Measurements from ENCODE around the gene ARHGAP45. TPM values are rescaled to one million over a fixed set of nuclear protein-coding genes. Genes with fewer than 3 reads are reported as not detected.
A peak's percentile ranks its signal among the peaks of the same experiment; 100 is the strongest.

The ARHGAP45 gene
- total and polyA plus RNA-seq, 9 of the 15 experiments (the other 6 are each of a cell fraction or from before 2014, with no cell fraction given), result 0.08 to 22.1 (median 4.2) TPM

GRCh38 chr19:1041835-1042685 lies 24.9 kb upstream of the ARHGAP45 start (continued):
- TF ChIP-seq PRDM10 (IDR thresholded peaks at IDR 0.05; ENCODE audit: partially characterized antibody) (peak; percentile 33), RBM17 (IDR thresholded peaks at IDR 0.05; ENCODE audit: borderline replicate concordance, low read depth, low read length) (no peak), MNT (conservative IDR thresholded peaks at IDR 0.05) (peak; percentile 76 to 88), MYC (IDR thresholded peaks at IDR 0.05; ENCODE audit: low read depth, low read length) (peak; percentile 83), MYC (CRISPR knock-in tag; IDR thresholded peaks at IDR 0.05; ENCODE audit: borderline replicate concordance, low read depth) (no peak), ZBTB7A (IDR thresholded peaks at IDR 0.05; ENCODE audit: borderline replicate concordance, control insufficient read depth, low read depth, low read length) (peak; percentile 93), ZFX (CRISPR knock-in tag; IDR thresholded peaks at IDR 0.05) (peak; percentile 43), ZNF263 (CRISPR knock-in tag; IDR thresholded peaks at IDR 0.05; ENCODE audit: borderline replicate concordance) (peak; percentile 91), GATAD2A (IDR thresholded peaks at IDR 0.05) (no peak), ZFP30 (CRISPR knock-in tag; IDR thresholded peaks at IDR 0.05; ENCODE audit: borderline replicate concordance) (no peak), CCNT2 (IDR thresholded peaks at IDR 0.05; ENCODE audit: borderline replicate concordance, extremely low read depth, insufficient read length, low read depth, low read length) (peak; percentile 48), PHF21A (IDR thresholded peaks at IDR 0.05; ENCODE audit: borderline replicate concordance, low read depth) (no peak), HMBOX1 (IDR thresholded peaks at IDR 0.05) (no peak), CBX8 (IDR thresholded peaks at IDR 0.05; ENCODE audit: borderline replicate concordance, extremely low read depth, low read depth, low read length, poor library complexity, severe bottlenecking) (no peak), NFE2L1 (tag; IDR thresholded peaks at IDR 0.05; ENCODE audit: borderline replicate concordance, low read depth) (no peak), MXI1 (IDR thresholded peaks at IDR 0.05; ENCODE audit: low read depth, low read length) (peak; percentile 85), NRF1 (conservative IDR thresholded peaks at IDR 0.05 in 1 of 2, IDR thresholded peaks at IDR 0.05 in 1 of 2) (peak; percentile 80 to 85), JUN (IDR thresholded peaks at IDR 0.05; ENCODE audit: borderline replicate concordance, low read depth, low read length) (peak; percentile 46; the same call in 1 of the 2 replicates), JUN (CRISPR knock-in tag; IDR thresholded peaks at IDR 0.05; ENCODE audit: borderline replicate concordance) (no peak), EP400 (IDR thresholded peaks at IDR 0.05) (peak; percentile 81), ZNF354B (CRISPR knock-in tag; IDR thresholded peaks at IDR 0.05) (no peak)
